KMS-11 (cell line): ENCODE measurements around the gene WWTR1.

Experiments
- H2AFZ ChIP-seq: fragments of 200-600 bp; sonication (generic); 2 replicates; pipeline ENCODE4 v1.6.1; 2016; ENCODE audit warnings: antibody characterized with exemption, mixed run types, low read depth
- H3K27ac ChIP-seq: fragments of 200-600 bp; sonication (generic); 2 replicates; pipeline ENCODE4 v1.6.1; 2016; ENCODE audit warnings: mild to moderate bottlenecking, mixed run types
- H3K27me3 ChIP-seq: fragments of 200-600 bp; sonication (generic); 2 replicates; pipeline ENCODE4 v1.6.1; 2017; ENCODE audit warnings: mild to moderate bottlenecking, low read depth, mixed run types, moderate library complexity; ENCODE audit not compliant: insufficient read depth
- H3K36me3 ChIP-seq: fragments of 200-600 bp; sonication (generic); 2 replicates; pipeline ENCODE4 v1.6.1; 2017; ENCODE audit warnings: mild to moderate bottlenecking, mixed run types; ENCODE audit not compliant: insufficient read depth
- H3K4me1 ChIP-seq: fragments of 200-600 bp; sonication (generic); 2 replicates; pipeline ENCODE4 v1.6.1; 2016; ENCODE audit warnings: mild to moderate bottlenecking, low read depth, mixed run types; ENCODE audit not compliant: poor library complexity, severe bottlenecking
- H3K4me2 ChIP-seq: fragments of 200-600 bp; sonication (generic); 2 replicates; pipeline ENCODE4 v1.7.0; 2016; ENCODE audit warnings: mild to moderate bottlenecking, mixed run types
- H3K4me3 ChIP-seq: fragments of 200-600 bp; sonication (generic); IDR thresholded peaks from 2 replicates; pipeline ENCODE4 v1.6.1; 2017; ENCODE audit warnings: low read depth, low read length, mixed read lengths; ENCODE audit not compliant: insufficient read depth
- H3K79me2 ChIP-seq: fragments of 200-600 bp; sonication (generic); 2 replicates; pipeline ENCODE4 v1.6.1; 2016; ENCODE audit warnings: low read depth, mixed run types; ENCODE audit not compliant: insufficient read depth
- H3K9ac ChIP-seq: fragments of 200-600 bp; sonication (generic); 2 replicates; pipeline ENCODE4 v1.6.1; 2016; ENCODE audit warnings: mild to moderate bottlenecking, mixed run types
- H4K20me1 ChIP-seq: fragments of 200-600 bp; sonication (generic); 2 replicates; pipeline ENCODE4 v1.6.1; 2016; ENCODE audit warnings: mild to moderate bottlenecking, mixed run types; ENCODE audit not compliant: insufficient read depth
- CTCF ChIP-seq: fragments of 200-600 bp; sonication (generic); conservative IDR thresholded peaks from 2 replicates; pipeline ENCODE4 v1.6.1; 2017; ENCODE audit warnings: low read depth, mild to moderate bottlenecking, antibody characterized with exemption, low read length, moderate library complexity, mixed read lengths

WWTR1 gene

GRCh38 chr3:149615731-149616221, 42.0 kb downstream of the WWTR1 start:
- H3K4me3 ChIP-seq, result no peak overlapping the region
- H3K9ac ChIP-seq, result no peak overlapping the region
- H4K20me1 ChIP-seq, result no peaks in the 10 kb centered on the region
- no peaks in the 10 kb centered on the region for H3K27me3 ChIP-seq
- TF ChIP-seq CTCF, result no peak
- H3K79me2 ChIP-seq, result no peaks in the 10 kb centered on the region
- no peak overlapping the region for H2AFZ ChIP-seq
- no peaks in the 10 kb centered on the region for H3K4me1 ChIP-seq
- no peak overlapping the region for H3K4me2 ChIP-seq
- H3K27ac ChIP-seq, result no peak overlapping the region
- H3K36me3 ChIP-seq, result no peaks in the 10 kb centered on the region

GRCh38 chr3:149613988-149614387, 43.8 kb downstream of the WWTR1 start:
- Histone ChIP-seq H3K27ac (no peak overlapping the region), H2AFZ (no peak overlapping the region), H3K9ac (no peak overlapping the region), H3K4me2 (no peak overlapping the region), H4K20me1 (no peaks in the 10 kb centered on the region), H3K4me3 (no peak overlapping the region), H3K4me1 (no peaks in the 10 kb centered on the region), H3K79me2 (no peaks in the 10 kb centered on the region), H3K27me3 (no peaks in the 10 kb centered on the region), H3K36me3 (no peaks in the 10 kb centered on the region)
- no peak for TF ChIP-seq CTCF

GRCh38 chr3:149612456-149612855, 45.4 kb downstream of the WWTR1 start:
- Histone ChIP-seq H3K79me2 (no peaks in the 10 kb centered on the region), H3K4me1 (no peaks in the 10 kb centered on the region), H2AFZ (no peak overlapping the region)

GRCh38 chr3:149611149-149611548, 46.7 kb downstream of the WWTR1 start:
- no peak for TF ChIP-seq CTCF
- H3K4me1 ChIP-seq, result no peaks in the 10 kb centered on the region
- H3K27me3 ChIP-seq, result no peaks in the 10 kb centered on the region
- no peak overlapping the region for H2AFZ ChIP-seq
- H3K36me3 ChIP-seq, result no peaks in the 10 kb centered on the region
- H3K4me2 ChIP-seq, result no peak overlapping the region
- no peaks in the 10 kb centered on the region for H4K20me1 ChIP-seq
- H3K9ac ChIP-seq, result no peak overlapping the region
- H3K27ac ChIP-seq, result no peak overlapping the region
- no peaks in the 10 kb centered on the region for H3K79me2 ChIP-seq
- no peak overlapping the region for H3K4me3 ChIP-seq

More at GRCh38 chr3:149612456-149612855, 45.4 kb downstream of the WWTR1 start:
- Histone ChIP-seq H3K9ac (no peak overlapping the region), H4K20me1 (no peaks in the 10 kb centered on the region), H3K4me3 (no peak overlapping the region), H3K36me3 (no peaks in the 10 kb centered on the region), H3K4me2 (no peak overlapping the region), H3K27me3 (no peaks in the 10 kb centered on the region), H3K27ac (no peak overlapping the region)
- no peak for TF ChIP-seq CTCF
